KG1 (cell line): Measurements from ENCODE around the gene SSH3.
"Not testable (repeated sequence)": the region's sequence is repeated elsewhere in the genome, so short reads cannot be mapped to it uniquely, and the experiment has no call there.

Experiments
- DNase-seq: peaks from one replicate; lab custom pipeline; 2025; lab: John Stamatoyannopoulos, UW

The SSH3 gene

GRCh38 chr11:67303132-67303834 lies at the start of gene SSH3:
SSH3 (plus strand) TSS chr11:67303530; CDS start chr11:67303626, 96 bp downstream.
- DNase-seq, result no peak

- DNase-seq, result no peak
Observed at GRCh38 chr11:67253872-67254624, 49.3 kb upstream of the SSH3 start.

GRCh38 chr11:67254798-67255197 lies 48.5 kb upstream of the SSH3 start:
- DNase-seq, result no peak

GRCh38 chr11:67255353-67255752 lies 48.0 kb upstream of the SSH3 start:
- no peak for DNase-seq

GRCh38 chr11:67255864-67256263 lies 47.5 kb upstream of the SSH3 start:
- no peak for DNase-seq

GRCh38 chr11:67256477-67257135 lies 46.7 kb upstream of the SSH3 start:
- DNase-seq, result no peak

GRCh38 chr11:67260406-67260805 lies 42.9 kb upstream of the SSH3 start:
- DNase-seq, result no peak

- DNase-seq, result not testable (repeated sequence)
Observed at GRCh38 chr11:67260885-67261639, 42.3 kb upstream of the SSH3 start.

- DNase-seq, result no peak
Observed at GRCh38 chr11:67261640-67261945, 41.7 kb upstream of the SSH3 start.

GRCh38 chr11:67261946-67262681 lies 41.2 kb upstream of the SSH3 start:
- DNase-seq, result no peak

- peak; percentile 71 for DNase-seq
Observed at GRCh38 chr11:67262731-67263675, 40.3 kb upstream of the SSH3 start.

GRCh38 chr11:67264260-67264659 lies 39.1 kb upstream of the SSH3 start:
- DNase-seq, result no peak

- DNase-seq, result no peak
Observed at GRCh38 chr11:67264877-67265632, 38.3 kb upstream of the SSH3 start.

- DNase-seq, result peak; percentile 41
Observed at GRCh38 chr11:67265633-67266448, 37.5 kb upstream of the SSH3 start.

- DNase-seq, result no peak
Observed at GRCh38 chr11:67266449-67267187, 36.7 kb upstream of the SSH3 start, which contains the start of gene GRK2. GRK2 (plus strand) TSS chr11:67266473; CDS start chr11:67266700, 227 bp downstream.

GRCh38 chr11:67267188-67268080 lies 35.9 kb upstream of the SSH3 start:
- no peak for DNase-seq
